ENCODE results near the gene KLHL3. TPM values are rescaled to one million over a fixed set of nuclear protein-coding genes. Genes with fewer than 3 reads are reported as not detected.
A peak's percentile ranks its signal among the peaks of the same experiment; 100 is the strongest.

The KLHL3 gene
- total and polyA plus RNA-seq, 12 donors = 12.4 to 37.4 (median 23.7) TPM

DNA sequence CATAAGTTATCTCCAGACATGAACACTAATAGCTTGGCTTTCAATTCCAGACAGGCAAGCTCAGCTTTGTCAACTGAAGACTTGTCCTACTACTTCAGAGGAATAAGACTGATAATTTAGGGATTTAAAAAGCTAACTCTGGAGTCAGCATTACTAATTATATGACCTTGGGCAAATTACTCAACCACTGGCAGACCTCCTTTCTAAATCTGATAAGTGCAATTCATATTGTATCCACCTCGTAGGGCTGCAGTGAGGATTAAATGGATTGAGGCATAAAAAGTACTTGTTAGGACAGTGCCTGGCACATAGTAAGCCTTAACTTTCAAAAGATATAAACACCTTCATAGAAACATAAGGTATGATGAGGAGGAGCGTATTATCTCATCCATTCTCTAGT, 104.4 kb downstream of the KLHL3 start:
- H3K9me3 ChIP-seq = peaks cover 0 to 6% (median 0%) of the 10 kb centered on the region in 11 donors
- DNase-seq (no peak), ATAC-seq (no peak)
- peak overlapping the region in 7 of 10 donors; percentile 31 to 73 (median 56) for H3K27ac ChIP-seq
- H3K36me3 ChIP-seq = peaks cover 0 to 23% (median 0%) of the 10 kb centered on the region in 9 donors
- TF ChIP-seq, protein P1, sequence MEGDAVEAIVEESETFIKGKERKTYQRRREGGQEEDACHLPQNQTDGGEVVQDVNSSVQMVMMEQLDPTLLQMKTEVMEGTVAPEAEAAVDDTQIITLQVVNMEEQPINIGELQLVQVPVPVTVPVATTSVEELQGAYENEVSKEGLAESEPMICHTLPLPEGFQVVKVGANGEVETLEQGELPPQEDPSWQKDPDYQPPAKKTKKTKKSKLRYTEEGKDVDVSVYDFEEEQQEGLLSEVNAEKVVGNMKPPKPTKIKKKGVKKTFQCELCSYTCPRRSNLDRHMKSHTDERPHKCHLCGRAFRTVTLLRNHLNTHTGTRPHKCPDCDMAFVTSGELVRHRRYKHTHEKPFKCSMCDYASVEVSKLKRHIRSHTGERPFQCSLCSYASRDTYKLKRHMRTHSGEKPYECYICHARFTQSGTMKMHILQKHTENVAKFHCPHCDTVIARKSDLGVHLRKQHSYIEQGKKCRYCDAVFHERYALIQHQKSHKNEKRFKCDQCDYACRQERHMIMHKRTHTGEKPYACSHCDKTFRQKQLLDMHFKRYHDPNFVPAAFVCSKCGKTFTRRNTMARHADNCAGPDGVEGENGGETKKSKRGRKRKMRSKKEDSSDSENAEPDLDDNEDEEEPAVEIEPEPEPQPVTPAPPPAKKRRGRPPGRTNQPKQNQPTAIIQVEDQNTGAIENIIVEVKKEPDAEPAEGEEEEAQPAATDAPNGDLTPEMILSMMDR (IDR thresholded peaks at IDR 0.05) = no peak
- H3K4me1 ChIP-seq = peaks cover 4 to 34% (median 24%) of the 10 kb centered on the region in 9 donors
- H3K27me3 ChIP-seq = no peaks in the 10 kb centered on the region
- 63 to 70% methylated on average over 2 of the region's 2 CpGs for WGBS, 2 donors
- H3K4me3 ChIP-seq = no peak overlapping the region
- intact Hi-C loops (cut with DNase I) = loop anchor here in 7 of 10 donors (2.0 to 5.0 kb wide), 3 partner anchors 105 to 111 kb away; partner anchors contain the start of gene KLHL3 (in 1 of the 7)

DNA sequence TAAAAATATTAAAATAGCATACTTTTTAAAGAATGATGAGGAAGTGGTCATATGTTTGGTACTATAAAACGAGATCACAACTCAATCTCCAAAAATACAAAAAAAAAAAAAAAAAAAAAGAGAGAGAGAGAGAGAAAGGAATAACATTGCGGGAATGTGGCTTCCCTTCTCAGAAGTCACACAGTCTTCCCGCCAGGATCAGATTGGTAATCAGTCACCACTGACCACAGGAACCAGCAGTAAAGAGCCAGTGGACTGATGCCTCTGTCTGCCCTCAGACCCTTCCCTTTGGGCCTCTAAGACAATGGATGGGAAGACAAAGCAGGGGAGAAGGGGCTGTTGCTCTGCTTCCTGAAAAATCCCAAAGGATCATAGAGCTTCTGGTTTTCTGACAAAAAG, 104.9 kb downstream of the KLHL3 start:
- no peak overlapping the region for H3K4me3 ChIP-seq
- peaks cover 4 to 32% (median 24%) of the 10 kb centered on the region in 9 donors for H3K4me1 ChIP-seq
- TF ChIP-seq, protein P1 (IDR thresholded peaks at IDR 0.05) = no peak
- DNase-seq (no peak), ATAC-seq (no peak)
- H3K27me3 ChIP-seq = no peaks in the 10 kb centered on the region
- peaks cover 0 to 6% (median 0%) of the 10 kb centered on the region in 11 donors for H3K9me3 ChIP-seq
- WGBS, 2 donors = 44 to 56% methylated on average over 3 of the region's 3 CpGs
- peaks cover 0 to 18% (median 0%) of the 10 kb centered on the region in 9 donors for H3K36me3 ChIP-seq
- intact Hi-C loops (cut with DNase I) = loop anchor here in 7 of 10 donors (2.0 to 5.0 kb wide), 3 partner anchors 106 to 112 kb away; partner anchors contain the start of gene KLHL3 (in 1 of the 7)
- peak overlapping the region in 8 of 10 donors; percentile 45 to 73 (median 64) for H3K27ac ChIP-seq

DNA sequence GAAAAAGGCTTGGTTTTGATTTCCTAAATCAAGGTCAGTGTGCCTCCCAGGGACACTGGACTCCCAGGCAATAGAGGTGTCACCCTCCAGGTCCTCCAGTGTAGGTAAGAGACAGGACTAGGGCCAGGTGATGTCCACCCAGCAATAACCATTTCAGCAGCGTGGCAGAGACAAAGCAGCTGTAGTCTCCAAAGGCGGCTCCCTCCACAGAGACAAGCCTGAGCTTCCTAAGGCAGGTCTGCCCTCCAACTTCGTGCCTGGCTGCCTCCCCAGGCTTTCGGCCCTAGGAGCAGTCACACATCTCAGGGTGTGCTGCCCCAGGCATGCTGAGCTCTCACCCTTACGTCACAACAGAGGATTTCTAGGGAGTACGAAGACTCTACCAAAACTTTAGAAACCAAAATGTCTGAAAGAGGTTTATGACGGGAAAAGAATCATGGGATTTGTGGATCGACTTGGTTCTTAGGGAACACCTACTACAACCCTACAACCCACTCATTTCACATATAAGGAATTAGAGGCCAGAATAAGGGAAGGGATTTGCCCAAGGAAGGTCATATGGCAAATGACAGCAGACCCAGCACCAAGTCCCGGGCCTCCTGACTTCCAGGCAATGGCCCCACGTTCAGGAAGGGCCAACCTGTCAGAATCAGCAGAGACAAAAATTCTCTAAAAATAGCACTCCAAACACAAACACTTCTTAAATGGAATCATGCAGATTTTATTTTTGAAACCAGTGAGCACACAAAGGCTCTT, 105.5 kb downstream of the KLHL3 start:
- Histone ChIP-seq H3K27me3 (no peaks in the 10 kb centered on the region), H3K4me3 (no peak overlapping the region), H3K27ac (peak overlapping the region in 9 of 10 donors; percentile 45 to 73 (median 60)), H3K9me3 (peaks cover 0 to 6% (median 0%) of the 10 kb centered on the region in 11 donors), H3K4me1 (peaks cover 4 to 28% (median 25%) of the 10 kb centered on the region in 9 donors), H3K36me3 (peaks cover 0 to 23% (median 0%) of the 10 kb centered on the region in 9 donors)
- DNase-seq = no peak
- peak; percentile 17 to 65 (median 48) for ATAC-seq
- TF ChIP-seq, protein P1 (IDR thresholded peaks at IDR 0.05) = no peak
- 66 to 67% methylated on average over 10 of the region's 10 CpGs for WGBS, 2 donors
- intact Hi-C loops (cut with DNase I) = loop anchor here in 7 of 10 donors (2.0 to 5.0 kb wide), 3 partner anchors 106 to 112 kb away; partner anchors contain the start of gene KLHL3 (in 1 of the 7)

DNA sequence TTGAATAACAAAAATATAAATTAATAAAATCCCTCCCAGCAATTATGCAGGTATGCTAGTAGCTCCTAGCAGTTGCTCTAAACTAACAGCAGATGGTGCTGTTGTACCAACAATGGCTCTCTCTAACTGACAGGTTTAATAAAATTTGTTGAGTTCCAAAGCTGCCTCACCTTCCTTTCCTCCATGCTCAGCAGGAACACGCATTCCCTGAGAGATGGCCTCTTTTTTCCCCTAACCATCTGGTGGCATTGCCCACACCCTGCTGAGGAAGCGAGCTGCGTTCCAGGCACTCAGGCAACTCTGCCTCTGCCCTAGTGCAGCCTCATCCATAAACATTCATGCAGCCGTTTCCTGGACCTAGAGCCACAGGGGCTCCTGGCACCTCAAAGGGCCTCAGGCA, 106.2 kb downstream of the KLHL3 start:
- H3K4me3 ChIP-seq = no peak overlapping the region
- intact Hi-C loops (cut with DNase I) = loop anchor here (2.0 to 10.0 kb wide), 5 partner anchors 107 to 115 kb away; partner anchors contain the start of gene KLHL3 (in 1 of the 10)
- H3K27me3 ChIP-seq = no peaks in the 10 kb centered on the region

More for the DNA sequence above, 106.2 kb downstream of the KLHL3 start:
- H3K4me1 ChIP-seq = peaks cover 4 to 35% (median 28%) of the 10 kb centered on the region in 9 donors
- peak overlapping the region in 9 of 10 donors; percentile 45 to 73 (median 60) for H3K27ac ChIP-seq
- H3K9me3 ChIP-seq = peaks cover 0 to 6% (median 0%) of the 10 kb centered on the region in 11 donors
- peaks cover 0 to 28% (median 0%) of the 10 kb centered on the region in 9 donors for H3K36me3 ChIP-seq
- WGBS, 2 donors = 30 to 33% methylated on average over 4 of the region's 4 CpGs
- ATAC-seq = peak; percentile 30 to 89 (median 73)
- TF ChIP-seq, protein P1 (IDR thresholded peaks at IDR 0.05) = peak; percentile 76 to 95 (median 92)
- DNase-seq = peak in 1 of 2 donors; percentile 40

All from heart right ventricle (tissue), 16 donors.